HepG2 (cell line): ENCODE measurements around the gene PACS1. TPM values are rescaled to one million over a fixed set of nuclear protein-coding genes. Genes with fewer than 3 reads are reported as not detected.

ENCODE experiments used
- ATAC-seq: fragments of 200-7000 bp; cut with Tn5 transposase; 3 replicates; pipeline ENCODE4 v1.9.1; 2020; ENCODE audit warnings: mild to moderate bottlenecking, moderate library complexity
- BruUV-seq: library from RNA; stranded (reverse); fragments of 400-500 nt; replicated peaks from 2 replicates; lab custom pipeline; 2021; lab: Mats Ljungman, UMichigan
- CTCF ChIA-PET: fragments of 300-600 bp; formaldehyde crosslinking; extraction: SDS; loops from one replicate; lab custom pipeline; 2021; ENCODE audit warnings: low total read pairs, inconsistent platforms, low intra/inter-chr PET ratio; lab: Yijun Ruan, JAX
- POLR2A ChIA-PET: fragments of 350-600 bp; sonication (Branson Sonifier 250); formaldehyde crosslinking; loops from one replicate; lab custom pipeline; 2020; ENCODE audit warnings: antibody characterized with exemption, inconsistent platforms; lab: Yijun Ruan, JAX
- DNase-seq: peaks from one replicate; pipeline ENCODE4 v3.0.0-alpha.2; 2015; ENCODE audit warnings: low spot score
- FAIRE-seq: peaks from 3 replicates; lab custom pipeline; 2011; peaks lifted over from hg19 to GRCh38; lab: Jason Lieb, UNC
- H2AFZ ChIP-seq: one replicate; pipeline ENCODE4 v1.6.1; 2011; ENCODE audit warnings: low read length, inconsistent platforms
- H3K27ac ChIP-seq: fragments of 300-600 bp; 3 replicates; pipeline ENCODE4 v1.8.0; 2011; ENCODE audit warnings: mixed run types, mild to moderate bottlenecking, mixed read lengths, low read length, inconsistent platforms; ENCODE audit not compliant: insufficient read depth; ENCODE audit errors: extremely low read length
- H3K27me3 ChIP-seq, 2 experiments: fragments of 200-600 bp in 1 of 2; 2 replicates in 1 of 2; 3 replicates in 1 of 2; pipeline versions ENCODE4 v1.6.0 to v1.8.0; 2011; ENCODE audit warnings: low read length in 2 of 2, mild to moderate bottlenecking in 2 of 2, moderate library complexity in 2 of 2, inconsistent platforms in 1 of 2; ENCODE audit not compliant: insufficient read depth in 2 of 2, control insufficient read depth in 1 of 2
- H3K36me3 ChIP-seq, 2 experiments: fragments of 200-600 bp in 1 of 2; replicated peaks in 1 of 2; 2 replicates in 1 of 2; 3 replicates in 1 of 2; pipeline versions ENCODE4 v1.5.1 to v1.8.0; 2011; ENCODE audit warnings: low read length in 2 of 2, inconsistent platforms in 1 of 2; ENCODE audit not compliant: insufficient read depth in 2 of 2, control insufficient read depth in 1 of 2
- H3K4me1 ChIP-seq: 2 replicates; pipeline ENCODE4 v1.5.1; 2012; ENCODE audit warnings: low read length, inconsistent platforms; ENCODE audit not compliant: insufficient read depth
- H3K4me2 ChIP-seq: 2 replicates; pipeline ENCODE4 v1.6.0; 2011; ENCODE audit warnings: low read depth, low read length, inconsistent platforms
- H3K4me3 ChIP-seq, 3 experiments: fragments of 200-600 bp in 1 of 3; sonication (generic), shearing (Covaris generic) in 1 of 3; replicated peaks in 1 of 3; 2 replicates each; pipeline ENCODE4 v1.5.1; 2011 to 2016; ENCODE audit warnings: low read length in 3 of 3, inconsistent platforms in 2 of 3, low read depth in 2 of 3, mild to moderate bottlenecking in 2 of 3, control low read depth in 1 of 3, mixed read lengths in 1 of 3; ENCODE audit not compliant: insufficient read depth in 1 of 3
- H3K79me2 ChIP-seq: one replicate; pipeline ENCODE4 v1.6.1; 2011; ENCODE audit warnings: low read length, inconsistent platforms; ENCODE audit not compliant: insufficient read depth
- H3K9ac ChIP-seq: 2 replicates; pipeline ENCODE4 v1.6.0; 2011; ENCODE audit warnings: mild to moderate bottlenecking, low read depth, low read length, inconsistent platforms; ENCODE audit not compliant: insufficient read depth
- H3K9me3 ChIP-seq: 2 replicates; pipeline ENCODE4 v1.5.1; 2012; ENCODE audit warnings: mild to moderate bottlenecking, low read length
- H4K20me1 ChIP-seq: 2 replicates; pipeline ENCODE4 v1.6.0; 2011; ENCODE audit warnings: inconsistent platforms, mild to moderate bottlenecking, low read length, moderate library complexity; ENCODE audit not compliant: insufficient read depth
- HNF4A ChIP-seq: sonication (generic); formaldehyde crosslinking; IDR thresholded peaks from 2 replicates; pipeline ENCODE4 v1.4.0; 2020; ENCODE audit warnings: missing genetic modification reagents
- IRX3 ChIP-seq: sonication (generic); formaldehyde crosslinking; IDR thresholded peaks from 2 replicates; pipeline ENCODE4 v1.8.1; 2023; ENCODE audit warnings: mild to moderate bottlenecking, low read depth, missing genetic modification reagents, borderline replicate concordance
- KLF15 ChIP-seq: sonication (generic); formaldehyde crosslinking; IDR thresholded peaks from 2 replicates; pipeline ENCODE4 v1.8.1; 2023; ENCODE audit warnings: borderline replicate concordance, mild to moderate bottlenecking, inconsistent platforms, missing genetic modification reagents, mixed read lengths
- MAFF ChIP-seq: IDR thresholded peaks from 2 replicates; pipeline ENCODE4 v1.6.1; 2011; ENCODE audit warnings: low read depth, low read length, improper control_type of control experiment
- MAFK ChIP-seq, 2 experiments: IDR thresholded peaks in 1 of 2; conservative IDR thresholded peaks in 1 of 2; 2 replicates each; pipeline ENCODE4 v1.6.1; 2011; ENCODE audit warnings: improper control_type of control experiment in 2 of 2, low read length in 2 of 2
- MAZ ChIP-seq, 2 experiments: sonication (generic) in 1 of 2; formaldehyde crosslinking in 1 of 2; IDR thresholded peaks; 2 replicates each; pipeline versions ENCODE4 v1.5.0 to v1.6.1; 2012 to 2020; ENCODE audit warnings: low read depth in 2 of 2, mild to moderate bottlenecking in 2 of 2, borderline replicate concordance in 1 of 2, improper control_type of control experiment in 1 of 2, low read length in 1 of 2, missing genetic modification reagents in 1 of 2, moderate library complexity in 1 of 2
- NFE2L2 ChIP-seq: fragments of 150-350 bp; IDR thresholded peaks from 2 replicates; pipeline ENCODE4 v1.6.1; 2014; ENCODE audit warnings: low read length
- PHF5A ChIP-seq: IDR thresholded peaks from one replicate; pipeline ENCODE4 v1.6.1; 2018; ENCODE audit warnings: low read depth, missing genetic modification reagents; ENCODE audit not compliant: unreplicated experiment
- TMF1 ChIP-seq: sonication (generic); formaldehyde crosslinking; IDR thresholded peaks from 2 replicates; pipeline ENCODE4 v1.8.1; 2022; ENCODE audit warnings: low read depth, missing genetic modification reagents
- YEATS4 ChIP-seq: sonication (generic); formaldehyde crosslinking; IDR thresholded peaks from 2 replicates; pipeline ENCODE4 v1.4.0; 2020; ENCODE audit warnings: missing genetic modification reagents, borderline replicate concordance
- ZFYVE20 ChIP-seq: sonication (generic); formaldehyde crosslinking; IDR thresholded peaks from 2 replicates; pipeline ENCODE4 v1.8.0; 2023; ENCODE audit warnings: low read depth, mild to moderate bottlenecking, moderate library complexity, missing genetic modification reagents, borderline replicate concordance
- ZNF136 ChIP-seq: sonication (generic); formaldehyde crosslinking; IDR thresholded peaks from 2 replicates; pipeline ENCODE4 v1.8.1; 2022; ENCODE audit warnings: low read depth, mild to moderate bottlenecking, moderate library complexity, missing genetic modification reagents
- ZNF501 ChIP-seq: sonication (generic); formaldehyde crosslinking; IDR thresholded peaks from 2 replicates; pipeline ENCODE4 v1.5.1; 2020; ENCODE audit warnings: mild to moderate bottlenecking, moderate library complexity, missing genetic modification reagents
- ZNF660 ChIP-seq: sonication (generic); formaldehyde crosslinking; IDR thresholded peaks from 2 replicates; pipeline ENCODE4 v1.5.1; 2020; ENCODE audit warnings: mild to moderate bottlenecking, low read depth, missing genetic modification reagents, borderline replicate concordance
- ZSCAN21 ChIP-seq: sonication (generic); formaldehyde crosslinking; IDR thresholded peaks from 2 replicates; pipeline ENCODE4 v1.8.0; 2022; ENCODE audit warnings: mild to moderate bottlenecking, missing genetic modification reagents, moderate library complexity, borderline replicate concordance
- WGBS: methylation state at CpG from one replicate; pipeline ENCODE4 v1.1.6; 2017; ENCODE audit warnings: low lambda C conversion rate; 5-methylcytosine and 5-hydroxymethylcytosine counted together
- in situ Hi-C: cut with HindIII; loops from 2 replicates; pipeline ENCODE4 v1.10.0; 2017; ENCODE audit warnings: low pct_unique_long_range_greater_than_20kb; ENCODE audit not compliant: extremely low pct_ligation_motif_present
- intact Hi-C: fragments of 100-400 bp; cut with micrococcal nuclease; formaldehyde crosslinking; loops from one replicate; pipeline ENCODE4 v1.10.0; 2022; ENCODE audit not compliant: unreplicated experiment
- polyA plus RNA-seq, 8 experiments: library from polyadenylated mRNA; depleted of rRNA in 3 of 8; stranded (reverse) in 7 of 8; unstranded in 1 of 8; fragments of >200 nt; fragmentation: Illumina TruSeq in 4 of 8; extraction: Trizol in 4 of 8; gene quantifications; 2 replicates each; pipeline versions ENCODE4 v1.2.1 to v1.2.3, GENCODE V29; 2011 to 2016; ENCODE audit warnings: low read depth in 4 of 8, missing spikeins in 1 of 8, mixed read lengths in 1 of 8; ENCODE audit not compliant: insufficient read depth in 1 of 8
- total RNA-seq, 5 experiments: library from RNA; depleted of rRNA; stranded (reverse); fragments of >200 nt; fragmentation: Illumina TruSeq; extraction: Trizol; gene quantifications; 2 replicates each; pipeline ENCODE4 v1.2.3, GENCODE V29; 2016; ENCODE audit warnings: low read depth in 1 of 5
- TF ChIP-seq, protein P1 (sequence below): sonication (generic); formaldehyde crosslinking; IDR thresholded peaks from 2 replicates; pipeline ENCODE4 v1.8.0; 2022; ENCODE audit warnings: missing genetic modification reagents, low read depth, mild to moderate bottlenecking, borderline replicate concordance

Gene PACS1
- total and polyA plus RNA-seq, 2 of the 13 experiments (the other 11 are each of a cell fraction or from before 2014, with no cell fraction given), result 7.6 to 8.6 TPM

DNA sequence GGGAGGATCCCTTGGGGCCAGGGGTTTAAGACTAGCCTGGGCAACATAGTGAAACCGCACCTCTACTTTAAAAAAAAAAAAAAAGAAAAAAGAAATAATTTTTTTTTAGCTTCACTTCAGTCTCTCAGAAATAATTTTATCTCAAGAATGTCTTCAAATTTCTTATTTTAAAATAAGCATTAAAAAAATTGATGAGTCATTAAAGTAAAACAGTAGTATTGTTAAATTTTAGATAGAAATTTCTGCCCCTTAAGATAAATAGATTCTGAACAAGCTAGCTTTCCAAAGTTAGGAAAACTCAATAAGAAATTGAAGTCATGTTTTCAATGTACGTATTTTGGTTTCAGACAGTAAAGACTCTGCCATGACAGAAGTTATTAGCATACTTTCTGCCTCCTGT lies 7.7 kb upstream of the PACS1 start:
- POLR2A ChIA-PET, result interaction anchor here (1.8 kb wide), 1 partner anchor 10 kb away, joined by 8 read pairs; the partner anchor contains the start of gene SF3B2
- Histone ChIP-seq H3K9ac (no peak overlapping the region), H4K20me1 (no peaks in the 10 kb centered on the region), H3K4me1 (peaks cover 14% of the 10 kb centered on the region; the same call in 1 of the 2 replicates), H3K27me3 (no peaks in the 10 kb centered on the region), H2AFZ (no peak overlapping the region), H3K9me3 (no peaks in the 10 kb centered on the region), H3K4me3 (no peak overlapping the region), H3K4me2 (no peak overlapping the region), H3K36me3 (peaks cover 36 to 89% of the 10 kb centered on the region in 2 experiments), H3K79me2 (peaks cover 2% of the 10 kb centered on the region), H3K27ac (no peak overlapping the region)
- no peak for ATAC-seq
- 0 out of 2 replicates have a peak, but pooled peaks have one; percentile 9 for TF ChIP-seq NFE2L2
- TF ChIP-seq MAFK (conservative IDR thresholded peaks at IDR 0.05 in 1 of 2, IDR thresholded peaks at IDR 0.05 in 1 of 2; ENCODE audit: low read length in 2 of 2), result peak in 1 of 2 experiments; percentile 52; a peak in 2 of 4 replicates
- peak; percentile 18; the same call in 1 of the 2 replicates for TF ChIP-seq MAFF
- no peak for TF ChIP-seq MAZ (IDR thresholded peaks at IDR 0.05; ENCODE audit: borderline replicate concordance, low read depth, low read length)
- no peak for TF ChIP-seq MAZ (CRISPR knock-in tag; IDR thresholded peaks at IDR 0.05; ENCODE audit: low read depth)
- TF ChIP-seq ZNF501 (CRISPR knock-in tag), result no peak
- TF ChIP-seq HNF4A (CRISPR knock-in tag), result no peak
- intact Hi-C loops (no loop called here), in situ Hi-C loops (no loop called here)
- BruUV-seq, result no TSS peak
- 99% methylated on average over 2 of the region's 2 CpGs for WGBS
- no peak for DNase-seq
- no peak for FAIRE-seq
- CTCF ChIA-PET, result no interaction called here

- Histone ChIP-seq H3K36me3 (peaks cover 36 to 89% of the 10 kb centered on the region in 2 experiments), H2AFZ (no peak overlapping the region), H3K27ac (no peak overlapping the region), H3K4me2 (no peak overlapping the region), H3K4me1 (peaks cover 27% of the 10 kb centered on the region), H4K20me1 (no peaks in the 10 kb centered on the region), H3K79me2 (peaks cover 2% of the 10 kb centered on the region), H3K27me3 (no peaks in the 10 kb centered on the region), H3K9ac (no peak overlapping the region), H3K9me3 (no peaks in the 10 kb centered on the region), H3K4me3 (no peak overlapping the region)
- in situ Hi-C loops (no loop called here), intact Hi-C loops (no loop called here)
- POLR2A ChIA-PET, result interaction anchor here (1.8 kb wide), 1 partner anchor 12 kb away, joined by 8 read pairs; the partner anchor contains the start of gene SF3B2
- ATAC-seq (no peak), DNase-seq (no peak), FAIRE-seq (no peak)
- 89% methylated on average over 2 of the region's 2 CpGs for WGBS
- BruUV-seq, result no TSS peak
- CTCF ChIA-PET, result no interaction called here
- TF ChIP-seq, protein P1, sequence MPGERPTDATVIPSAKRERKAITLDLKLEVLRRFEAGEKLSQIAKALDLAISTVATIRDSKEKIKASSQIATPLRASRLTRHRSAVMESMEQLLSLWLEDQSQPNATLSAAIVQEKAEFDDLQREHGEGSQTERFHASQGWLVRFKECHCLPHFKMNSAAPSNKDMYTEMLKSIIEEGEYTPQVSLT (CRISPR knock-in tag), result no peak
- TF ChIP-seq YEATS4 (CRISPR knock-in tag) (no peak), KLF15 (CRISPR knock-in tag) (no peak), TMF1 (CRISPR knock-in tag) (no peak), ZNF136 (CRISPR knock-in tag) (no peak), PHF5A (no peak), ZNF660 (CRISPR knock-in tag) (no peak), ZSCAN21 (CRISPR knock-in tag) (no peak), IRX3 (CRISPR knock-in tag) (no peak), ZFYVE20 (CRISPR knock-in tag) (no peak)
Measured at GRCh38 chr11:66063900-66064299, 6.2 kb upstream of the PACS1 start.
